ENCODE measurements around the gene CXCR2.
A peak's percentile ranks its signal among the peaks of the same experiment; 100 is the strongest.
"Not testable (repeated sequence)": the region's sequence is repeated elsewhere in the genome, so short reads cannot be mapped to it uniquely, and the experiment has no call there.

Gene CXCR2

DNA sequence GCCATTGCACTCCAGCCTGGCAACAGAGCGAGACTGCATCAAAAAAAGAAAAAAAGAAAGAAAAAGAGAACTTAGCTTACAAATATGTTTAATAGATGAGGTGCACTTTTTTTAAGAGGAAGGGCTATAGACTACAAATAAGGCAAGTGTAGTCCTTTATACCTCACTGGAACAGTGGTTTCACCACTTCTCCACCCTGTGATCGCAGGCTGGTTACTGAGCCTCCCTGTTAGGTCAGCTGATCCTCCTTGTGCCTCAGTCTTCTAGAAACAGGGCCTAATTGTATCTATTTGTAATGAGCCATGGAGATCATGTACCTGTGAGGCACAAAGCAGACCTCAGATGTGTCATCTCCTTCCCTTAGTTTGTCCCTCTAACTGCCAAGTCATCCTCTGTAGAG is 4.5 kb downstream of the CXCR2 start:
- DNase-seq (ENCODE audit: low spot score) = peak; percentile 2

- no peak for DNase-seq (ENCODE audit: low spot score)
Measured at GRCh38 chr2:218130822-218131221, 5.0 kb downstream of the CXCR2 start.

GRCh38 chr2:218137514-218137913 is 11.7 kb downstream of the CXCR2 start:
- DNase-seq (ENCODE audit: low spot score) = no peak

DNA sequence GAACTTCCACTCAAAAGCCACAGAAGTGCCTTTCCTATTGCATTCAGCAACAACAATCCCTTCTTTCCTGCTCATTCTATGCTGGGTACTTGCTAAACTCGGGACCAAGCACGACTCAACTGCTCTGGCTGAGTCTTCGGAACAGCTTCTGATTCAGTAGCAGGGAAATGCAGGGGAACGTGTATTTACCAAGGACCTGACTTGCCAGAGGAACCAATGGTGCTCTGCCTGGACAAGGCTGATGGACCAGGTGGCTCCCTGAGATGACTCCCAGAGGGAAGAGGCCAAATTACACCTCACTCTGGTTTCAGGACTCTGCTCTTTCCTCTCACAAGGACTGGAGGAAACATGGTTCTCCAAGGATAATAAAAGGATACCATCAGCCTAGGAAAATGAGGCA is 12.2 kb downstream of the CXCR2 start:
- no peak for DNase-seq (ENCODE audit: low spot score)

GRCh38 chr2:218145124-218145523 is 19.3 kb downstream of the CXCR2 start:
- no peak for DNase-seq (ENCODE audit: low spot score)

- DNase-seq (ENCODE audit: low spot score) = no peak
Measured at GRCh38 chr2:218146056-218146455, 20.2 kb downstream of the CXCR2 start.

GRCh38 chr2:218149098-218149497 is 23.3 kb downstream of the CXCR2 start:
- no peak for DNase-seq (ENCODE audit: low spot score)

GRCh38 chr2:218149848-218150440 is 24.1 kb downstream of the CXCR2 start:
- no peak for DNase-seq (ENCODE audit: low spot score)

GRCh38 chr2:218152172-218152571 is 26.3 kb downstream of the CXCR2 start:
- no peak for DNase-seq (ENCODE audit: low spot score)

DNA sequence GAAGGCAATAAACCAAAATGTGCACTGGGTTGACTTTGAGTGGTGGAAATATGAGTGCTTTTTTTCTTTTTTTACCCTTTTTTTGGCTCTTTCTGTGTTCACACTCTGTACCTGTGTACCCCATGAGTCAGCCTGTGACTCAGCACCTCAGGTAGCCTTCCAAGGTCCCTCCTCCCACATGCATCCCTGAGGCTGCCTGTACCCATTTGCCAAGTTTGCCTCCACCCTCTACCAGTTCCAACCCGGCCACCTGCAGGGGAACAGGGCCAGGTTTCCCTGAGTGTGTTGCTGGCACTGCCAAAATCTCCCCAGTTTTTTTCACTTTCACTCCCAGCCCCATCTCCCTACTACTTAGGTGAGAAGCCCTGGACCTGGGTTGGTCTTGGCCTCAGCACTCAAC is 26.9 kb downstream of the CXCR2 start:
- no peak for DNase-seq (ENCODE audit: low spot score)

DNA sequence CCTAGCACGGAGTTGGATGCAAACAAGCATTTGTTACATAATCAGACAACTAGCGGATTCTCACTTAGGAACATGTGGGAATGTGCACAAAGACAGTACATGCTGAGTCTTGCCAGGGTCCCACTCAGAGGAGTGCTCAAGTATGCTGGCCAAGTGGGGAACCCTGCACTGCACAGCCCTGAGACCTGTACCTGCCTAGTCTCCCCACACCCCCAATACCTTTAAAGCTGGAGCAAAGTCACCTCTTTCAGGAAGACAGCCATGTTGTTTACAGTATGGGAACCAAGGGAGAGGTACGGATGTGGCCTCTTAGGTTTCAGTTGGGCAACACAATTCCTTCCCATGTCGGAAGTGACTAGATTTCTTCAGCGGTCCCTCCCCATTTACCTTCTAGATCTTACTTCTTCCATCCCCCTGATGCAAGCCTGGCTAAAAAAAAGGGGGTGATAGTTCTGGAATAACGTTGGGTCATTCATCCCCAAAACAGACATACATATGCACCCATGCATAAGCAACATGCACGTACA is 30.2 kb downstream of the CXCR2 start:
- no peak for DNase-seq (ENCODE audit: low spot score)

GRCh38 chr2:218161644-218162043 is 35.8 kb downstream of the CXCR2 start:
- no peak for DNase-seq (ENCODE audit: low spot score)

- DNase-seq (ENCODE audit: low spot score) = no peak
Measured at GRCh38 chr2:218162814-218163213, 37.0 kb downstream of the CXCR2 start.

GRCh38 chr2:218166791-218167190 is 41.0 kb downstream of the CXCR2 start, which contains the start of gene CXCR1:
Gene CXCR1 (minus strand): TSS chr2:218166962. CDS start chr2:218165211, 1,751 bp downstream.
- peak; percentile 70 for DNase-seq (ENCODE audit: low spot score)

GRCh38 chr2:218168016-218168415 is 42.2 kb downstream of the CXCR2 start:
- DNase-seq (ENCODE audit: low spot score) = no peak

DNA sequence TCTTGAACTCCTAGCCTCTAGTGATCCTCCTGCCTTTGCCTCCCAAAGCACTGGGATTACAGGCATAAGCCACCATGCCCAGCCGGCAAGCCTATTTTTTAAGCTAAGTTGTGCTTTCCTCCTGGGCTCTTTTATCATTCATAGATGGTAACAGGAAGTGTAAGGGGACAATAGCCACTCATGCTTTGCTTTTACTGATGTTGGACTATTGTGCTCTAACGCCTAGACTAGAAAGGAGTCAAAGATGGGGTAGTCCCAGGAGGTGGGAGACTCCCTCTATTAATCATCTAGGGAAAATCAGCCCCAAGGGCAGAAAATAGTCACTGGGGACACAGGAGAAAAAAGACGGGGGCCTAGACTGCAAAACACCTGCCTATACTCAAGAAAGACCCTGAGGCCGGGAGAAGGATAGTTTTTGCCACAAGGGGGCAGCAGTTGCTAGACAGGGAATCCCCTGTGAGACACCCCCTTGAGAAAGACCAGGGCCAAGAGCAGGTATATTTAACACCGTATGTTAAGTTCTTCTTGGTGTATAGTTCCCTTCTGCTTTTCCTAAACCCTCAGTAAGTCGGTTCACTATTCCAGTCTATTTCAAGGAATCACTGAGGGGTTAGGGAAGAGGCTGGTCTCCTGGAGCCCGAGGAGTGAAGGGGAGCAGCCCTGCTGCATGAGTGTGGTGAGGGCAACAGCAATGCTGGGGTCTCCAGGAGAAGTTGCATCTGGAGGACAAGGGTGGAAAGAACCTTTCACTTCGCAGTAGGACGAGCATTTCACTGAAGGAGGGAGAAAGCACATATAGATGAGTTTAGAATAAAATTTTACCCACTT is 43.0 kb downstream of the CXCR2 start:
- DNase-seq (ENCODE audit: low spot score) = peak; percentile 75

DNA sequence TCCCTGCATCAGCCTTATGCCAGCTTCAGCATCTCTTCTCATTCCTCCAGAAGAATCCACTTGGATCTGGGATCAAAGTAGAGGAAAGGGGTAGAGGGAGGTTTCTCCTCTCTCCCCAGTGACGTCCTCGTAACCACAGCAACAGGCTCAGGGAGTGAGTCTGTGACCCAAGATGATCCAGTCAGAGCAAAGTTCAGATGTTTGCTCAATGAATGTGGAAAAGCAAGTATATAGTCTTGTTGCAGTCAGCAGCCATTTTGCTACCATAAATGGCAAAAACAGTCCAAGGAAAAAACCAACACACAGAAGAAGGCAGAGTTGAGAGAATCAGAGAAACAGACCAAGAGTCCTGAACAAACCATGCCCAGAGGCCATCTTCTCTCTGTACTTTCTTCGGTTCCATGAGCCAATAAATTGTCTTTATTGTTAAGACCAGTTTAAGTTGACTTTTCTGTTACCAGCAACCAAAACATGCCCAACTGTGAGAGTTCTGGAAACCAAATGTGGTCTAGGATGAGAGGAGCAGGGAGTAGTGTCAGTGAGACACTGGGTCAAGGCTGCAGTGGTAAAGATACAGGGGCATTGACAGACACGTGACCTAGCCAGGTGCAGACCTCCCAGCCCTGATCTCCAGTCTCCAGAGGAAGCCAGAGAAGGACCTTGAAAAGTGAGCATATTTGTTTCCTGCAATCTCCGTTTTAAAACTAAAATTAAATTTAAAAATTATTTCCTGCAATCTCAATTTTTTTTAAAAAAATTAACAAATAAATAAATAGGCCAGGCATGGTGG is 44.1 kb downstream of the CXCR2 start:
- no peak for DNase-seq (ENCODE audit: low spot score)

GRCh38 chr2:218171744-218172143 is 45.9 kb downstream of the CXCR2 start:
- not testable (repeated sequence) for DNase-seq (ENCODE audit: low spot score)

GRCh38 chr2:218172845-218173244 is 47.0 kb downstream of the CXCR2 start:
- no peak for DNase-seq (ENCODE audit: low spot score)

GRCh38 chr2:218179782-218180181 is 54.0 kb downstream of the CXCR2 start:
- no peak for DNase-seq (ENCODE audit: low spot score)

- no peak for DNase-seq (ENCODE audit: low spot score)
Measured at GRCh38 chr2:218180467-218181114, 54.8 kb downstream of the CXCR2 start.

- DNase-seq (ENCODE audit: low spot score) = no peak
Measured at GRCh38 chr2:218184331-218184730, 58.5 kb downstream of the CXCR2 start.

Measured in CD4-positive, alpha-beta T cell treated with Interleukin-15 for 4 hours (primary cell).